HCT116 (cell line): ENCODE measurements around the gene PKDCC. TPM values are rescaled to one million over a fixed set of nuclear protein-coding genes. Genes with fewer than 3 reads are reported as not detected.

Experiments used
- ATAC-seq: fragments of 200-7000 bp; cut with Tn5 transposase; 2 replicates; pipeline ENCODE4 v1.9.1; 2020; ENCODE audit warnings: mild to moderate bottlenecking, moderate library complexity
- BruUV-seq: library from RNA; stranded (reverse); fragments of 400-500 nt; replicated peaks from 2 replicates; lab custom pipeline; 2021; lab: Mats Ljungman, UMichigan
- CTCF ChIA-PET: fragments of 300-600 bp; sonication (Branson Sonifier 250); formaldehyde crosslinking; loops from one replicate; lab custom pipeline; 2021; ENCODE audit warnings: antibody characterized with exemption; lab: Charles Lee
- POLR2A ChIA-PET: fragments of 300-600, 350-600 bp; sonication (Branson Sonifier 250); formaldehyde crosslinking; loops from one replicate; lab custom pipeline; 2021; ENCODE audit warnings: antibody characterized with exemption; lab: Charles Lee
- RAD21 ChIA-PET, 2 experiments: fragments of 300-600 bp; sonication (Branson Sonifier 250); formaldehyde crosslinking; loops; one replicate each; lab custom pipeline; 2023; ENCODE audit warnings: low total read pairs in 2 of 2; ENCODE audit not compliant: uncharacterized antibody in 2 of 2, unreplicated experiment in 2 of 2, low non-redundant PET in 1 of 2; lab: Charles Lee
- DNase-seq: peaks from one replicate; pipeline ENCODE4 v3.0.0-alpha.2; 2010; ENCODE audit warnings: low read depth, low spot score
- H2AFZ ChIP-seq: fragments of 200-600 bp; shearing (Covaris generic), sonication (generic); 2 replicates; pipeline ENCODE4 v1.6.1; 2017; ENCODE audit warnings: low read depth, mixed run types, mixed read lengths, antibody characterized with exemption, low read length; ENCODE audit not compliant: poor library complexity, severe bottlenecking
- H3K27ac ChIP-seq: 2 replicates; pipeline ENCODE4 v1.5.1; 2012; ENCODE audit warnings: low read depth, low read length
- H3K27me3 ChIP-seq: fragments of 200-600 bp; sonication (generic); 2 replicates; pipeline ENCODE4 v1.6.1; 2016; ENCODE audit warnings: mixed run types, low read length, mixed read lengths; ENCODE audit not compliant: insufficient read depth
- H3K36me3 ChIP-seq, 2 experiments: fragments of 200-500 bp in 1 of 2; fragments of 200-600 bp in 1 of 2; sonication (Bioruptor generic) in 1 of 2; sonication (generic) in 1 of 2; 2 replicates each; pipeline versions ENCODE4 v1.5.1 to v1.6.1; 2014 to 2016; ENCODE audit warnings: low read length in 2 of 2, inconsistent platforms in 1 of 2, mixed read lengths in 1 of 2, mixed run types in 1 of 2; ENCODE audit not compliant: insufficient read depth in 2 of 2, control insufficient read depth in 1 of 2
- H3K4me1 ChIP-seq, 2 experiments: fragments of 200-600 bp in 1 of 2; sonication (generic) in 1 of 2; 2 replicates each; pipeline versions ENCODE4 v1.5.1 to v1.6.1; 2012 to 2017; ENCODE audit warnings: low read length in 2 of 2, inconsistent platforms in 1 of 2, mild to moderate bottlenecking in 1 of 2, mixed read lengths in 1 of 2, mixed run types in 1 of 2, moderate library complexity in 1 of 2; ENCODE audit not compliant: insufficient read depth in 2 of 2, control insufficient read depth in 1 of 2
- H3K4me2 ChIP-seq: fragments of 200-600 bp; sonication (generic); 2 replicates; pipeline ENCODE4 v1.6.1; 2017; ENCODE audit warnings: mixed run types, low read length, mixed read lengths
- H3K4me3 ChIP-seq, 2 experiments: fragments of 200-600 bp in 1 of 2; sonication (generic) in 1 of 2; replicated peaks in 1 of 2; 2 replicates each; pipeline ENCODE4 v1.5.1; 2011 to 2016; ENCODE audit warnings: low read length in 2 of 2, control low read depth in 1 of 2, low read depth in 1 of 2, mild to moderate bottlenecking in 1 of 2, mixed read lengths in 1 of 2, mixed run types in 1 of 2
- H3K79me2 ChIP-seq: fragments of 200-600 bp; sonication (generic); 2 replicates; pipeline ENCODE4 v1.6.1; 2017; ENCODE audit warnings: mild to moderate bottlenecking, mixed run types, low read length, moderate library complexity, mixed read lengths; ENCODE audit not compliant: insufficient read depth
- H3K9ac ChIP-seq: fragments of 200-600 bp; sonication (generic); 2 replicates; pipeline ENCODE4 v1.6.1; 2016; ENCODE audit warnings: low read length, mixed read lengths
- H3K9me2 ChIP-seq: fragments of 200-600 bp; sonication (generic), shearing (Covaris generic); 2 replicates; pipeline ENCODE4 v1.6.1; 2017; ENCODE audit warnings: mixed run types, mild to moderate bottlenecking, moderate library complexity; ENCODE audit not compliant: insufficient read depth
- H3K9me3 ChIP-seq, 2 experiments: fragments of 200-500 bp in 1 of 2; fragments of 200-600 bp in 1 of 2; sonication (Bioruptor generic) in 1 of 2; sonication (generic) in 1 of 2; 2 replicates each; pipeline ENCODE4 v1.6.1; 2014 to 2017; ENCODE audit warnings: low read length in 2 of 2, mixed read lengths in 2 of 2, inconsistent platforms in 1 of 2, low read depth in 1 of 2, mild to moderate bottlenecking in 1 of 2, mixed run types in 1 of 2, moderate library complexity in 1 of 2; ENCODE audit not compliant: control insufficient read depth in 1 of 2, insufficient read depth in 1 of 2
- H4K20me1 ChIP-seq: fragments of 200-600 bp; sonication (generic), shearing (Covaris generic); 2 replicates; pipeline ENCODE4 v1.6.1; 2017; ENCODE audit warnings: mixed run types, mild to moderate bottlenecking, moderate library complexity; ENCODE audit not compliant: insufficient read depth
- CBX3 ChIP-seq: IDR thresholded peaks from 2 replicates; pipeline ENCODE4 v1.6.1; 2012; ENCODE audit warnings: low read depth
- CEBPB ChIP-seq: IDR thresholded peaks from 2 replicates; pipeline ENCODE4 v1.6.1; 2012; ENCODE audit warnings: low read depth
- CTCF ChIP-seq, 3 experiments: fragments of 200-600 bp in 1 of 3; sonication (generic) in 1 of 3; IDR thresholded peaks in 2 of 3; conservative IDR thresholded peaks in 1 of 3; 2 replicates each; pipeline ENCODE4 v1.5.1; 2012 to 2017; ENCODE audit warnings: low read depth in 2 of 3, low read length in 2 of 3, antibody characterized with exemption in 1 of 3, borderline replicate concordance in 1 of 3, control low read depth in 1 of 3, mild to moderate bottlenecking in 1 of 3, mixed read lengths in 1 of 3, mixed run types in 1 of 3, moderate library complexity in 1 of 3; ENCODE audit not compliant: insufficient read depth in 1 of 3
- ELF1 ChIP-seq: IDR thresholded peaks from 2 replicates; pipeline ENCODE4 v1.6.1; 2012; ENCODE audit warnings: low read depth, borderline replicate concordance
- EZH2 ChIP-seq: fragments of 200-600 bp; sonication (generic); IDR thresholded peaks from 2 replicates; pipeline ENCODE4 v1.6.1; 2017; ENCODE audit warnings: antibody characterized with exemption, mixed run types
- FOSL1 ChIP-seq: IDR thresholded peaks from 2 replicates; pipeline ENCODE4 v1.6.1; 2012; ENCODE audit warnings: low read depth
- POLR2AphosphoS5 ChIP-seq: IDR thresholded peaks from 2 replicates; pipeline ENCODE4 v1.6.1; 2011; ENCODE audit warnings: mild to moderate bottlenecking, low read depth, low read length, moderate library complexity
- RAD21 ChIP-seq: IDR thresholded peaks from 2 replicates; pipeline ENCODE4 v1.6.1; 2012; ENCODE audit warnings: low read depth, mild to moderate bottlenecking
- REST ChIP-seq: IDR thresholded peaks from 2 replicates; pipeline ENCODE4 v1.6.1; 2012; ENCODE audit warnings: low read depth
- SP1 ChIP-seq: IDR thresholded peaks from 2 replicates; pipeline ENCODE4 v1.6.1; 2012; ENCODE audit warnings: low read depth
- SRF ChIP-seq: IDR thresholded peaks from 2 replicates; pipeline ENCODE4 v1.6.1; 2012; ENCODE audit warnings: low read depth
- YY1 ChIP-seq: IDR thresholded peaks from 2 replicates; pipeline ENCODE4 v1.6.1; 2011; ENCODE audit warnings: low read length, low read depth, moderate library complexity, mild to moderate bottlenecking; ENCODE audit not compliant: insufficient replicate concordance; ENCODE audit errors: extremely low read depth
- intact Hi-C: fragments of 100-400 bp; cut with micrococcal nuclease; formaldehyde crosslinking; loops from 2 replicates; pipeline ENCODE4 v1.10.0; 2022
- total RNA-seq: library from RNA; stranded (reverse); gene quantifications from one replicate; pipeline ENCODE4 v1.2.1, GENCODE V29; 2021; ENCODE audit not compliant: unreplicated experiment
- TF ChIP-seq, protein P1 (sequence below): IDR thresholded peaks from 2 replicates; pipeline ENCODE4 v1.6.1; 2012

PKDCC gene
- total RNA-seq, 1 experiment from 2014 or later, result 0.84 TPM

DNA sequence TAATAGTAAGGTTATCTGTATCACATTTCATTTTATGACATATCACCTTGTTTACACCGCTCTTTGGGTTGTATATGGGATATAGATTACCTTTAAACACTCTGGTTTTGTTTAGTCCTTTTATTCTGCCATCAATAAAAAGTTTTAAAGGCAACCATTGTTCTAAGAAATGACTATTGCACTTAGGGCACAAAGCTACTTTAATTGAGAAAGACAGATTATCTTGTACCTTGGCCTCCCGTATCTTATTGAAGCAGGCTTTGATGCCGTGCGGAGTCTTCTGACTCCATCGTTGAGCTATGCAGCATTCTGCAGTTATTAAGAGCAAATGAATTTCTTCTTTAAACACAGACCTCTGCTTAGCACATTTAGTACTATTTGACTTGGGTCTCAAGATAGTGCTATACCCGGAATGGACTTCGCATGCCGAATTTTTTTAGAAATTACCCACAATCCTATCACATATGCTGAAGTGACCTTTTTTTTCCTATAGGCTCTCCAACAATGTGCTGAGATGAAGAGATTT, 16.7 kb downstream of the PKDCC start:
- intact Hi-C loops, result no loop called here
- no peak overlapping the region for H3K9ac ChIP-seq
- POLR2A ChIA-PET, result no interaction called here

More for the DNA sequence above, 16.7 kb downstream of the PKDCC start:
- Histone ChIP-seq H4K20me1 (no peaks in the 10 kb centered on the region), H2AFZ (no peak overlapping the region), H3K4me3 (no peak overlapping the region), H3K79me2 (no peaks in the 10 kb centered on the region), H3K27me3 (peaks cover 14% of the 10 kb centered on the region; the same call in 1 of the 2 replicates), H3K9me3 (no peaks in the 10 kb centered on the region), H3K9me2 (no peaks in the 10 kb centered on the region), H3K27ac (no peak overlapping the region), H3K36me3 (no peaks in the 10 kb centered on the region), H3K4me2 (no peak overlapping the region), H3K4me1 (no peaks in the 10 kb centered on the region)
- DNase-seq, result no peak
- ChIA-PET RAD21 (no interaction called here), CTCF (no interaction called here)
- BruUV-seq, result no TSS peak
- TF ChIP-seq EZH2 (no peak), CBX3 (no peak), YY1 (no peak), POLR2AphosphoS5 (no peak), SRF (no peak), REST (no peak), RAD21 (no peak), CEBPB (no peak), FOSL1 (no peak), SP1 (no peak), ELF1 (no peak), CTCF (IDR thresholded peaks at IDR 0.05 in 2 of 3, conservative IDR thresholded peaks at IDR 0.05 in 1 of 3; ENCODE audit: borderline replicate concordance in 1 of 3, insufficient read depth in 1 of 3, low read depth in 2 of 3, low read length in 2 of 3) (no peak)
- TF ChIP-seq, protein P1, sequence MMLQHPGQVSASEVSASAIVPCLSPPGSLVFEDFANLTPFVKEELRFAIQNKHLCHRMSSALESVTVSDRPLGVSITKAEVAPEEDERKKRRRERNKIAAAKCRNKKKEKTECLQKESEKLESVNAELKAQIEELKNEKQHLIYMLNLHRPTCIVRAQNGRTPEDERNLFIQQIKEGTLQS, result no peak
- no peak for ATAC-seq
